WTC11 (cell line): ENCODE measurements around the gene EXD3. TPM values are rescaled to one million over a fixed set of nuclear protein-coding genes. Genes with fewer than 3 reads are reported as not detected.
A peak's percentile ranks its signal among the peaks of the same experiment; 100 is the strongest.

Experiments
- ATAC-seq: fragments of 200-7000 bp; cut with Tn5 transposase; 2 replicates; pipeline ENCODE4 v1.10.0; 2021; ENCODE audit warnings: mild to moderate bottlenecking, moderate library complexity
- CTCF ChIA-PET: fragments of 300-600 bp; sonication (Branson Sonifier 250); formaldehyde crosslinking; loops from one replicate; lab custom pipeline; 2021; ENCODE audit warnings: antibody characterized with exemption; lab: Charles Lee
- POLR2A ChIA-PET: fragments of 350-600 bp; sonication (Branson Sonifier 250); formaldehyde crosslinking; loops from one replicate; lab custom pipeline; 2021; ENCODE audit warnings: antibody characterized with exemption; lab: Charles Lee
- DNase-seq: peaks from one replicate; pipeline ENCODE4 v3.0.0; 2021; ENCODE audit warnings: low spot score
- H3K27ac Mint-ChIP-seq: 2 replicates; pipeline ENCODE4 v1.8.0; 2021; ENCODE audit warnings: mixed read lengths
- H3K27me3 Mint-ChIP-seq: 2 replicates; pipeline ENCODE4 v1.8.0; 2021; ENCODE audit warnings: low read depth, mild to moderate bottlenecking, moderate library complexity, mixed read lengths
- H3K36me3 Mint-ChIP-seq: 2 replicates; pipeline ENCODE4 v1.8.0; 2021; ENCODE audit warnings: mixed read lengths
- H3K4me1 Mint-ChIP-seq: 2 replicates; pipeline ENCODE4 v1.8.0; 2022; ENCODE audit warnings: mixed read lengths
- H3K4me3 Mint-ChIP-seq: 2 replicates; pipeline ENCODE4 v1.8.0; 2021; ENCODE audit warnings: mild to moderate bottlenecking, moderate library complexity, mixed read lengths
- H3K9me3 Mint-ChIP-seq: 2 replicates; pipeline ENCODE4 v1.8.0; 2021; ENCODE audit warnings: mixed read lengths
- CREM ChIP-seq: sonication (generic); formaldehyde crosslinking; IDR thresholded peaks from 2 replicates; pipeline ENCODE4 v1.8.1; 2022; ENCODE audit warnings: mild to moderate bottlenecking, missing genetic modification reagents, moderate library complexity
- GRHL2 ChIP-seq: fragments of 250-450 bp; sonication (Bioruptor Pico); IDR thresholded peaks from 2 replicates; pipeline ENCODE4 v1.8.0; 2022; ENCODE audit warnings: mild to moderate bottlenecking, moderate library complexity; ENCODE audit not compliant: insufficient replicate concordance, severe bottlenecking
- NFE2L1 ChIP-seq: sonication (generic); formaldehyde crosslinking; IDR thresholded peaks from 2 replicates; pipeline ENCODE4 v1.8.1; 2023; ENCODE audit warnings: missing genetic modification reagents
- RELA ChIP-seq: sonication (generic); formaldehyde crosslinking; IDR thresholded peaks from 2 replicates; pipeline ENCODE4 v1.8.1; 2022; ENCODE audit warnings: missing genetic modification reagents, mild to moderate bottlenecking, borderline replicate concordance
- ZNF423 ChIP-seq: fragments of 250-450 bp; sonication (Bioruptor Pico); IDR thresholded peaks from 2 replicates; pipeline ENCODE4 v2.1.2; 2022; ENCODE audit warnings: mild to moderate bottlenecking, moderate library complexity
- total RNA-seq: library from RNA; stranded (reverse); gene quantifications from 3 replicates; pipeline ENCODE4 v1.2.3, GENCODE V29; 2021
- TF ChIP-seq, protein P1 (sequence below): sonication (generic); formaldehyde crosslinking; IDR thresholded peaks from 2 replicates; pipeline ENCODE4 v1.8.1; 2023; ENCODE audit warnings: mild to moderate bottlenecking, missing genetic modification reagents, moderate library complexity
- TF ChIP-seq, protein P2 (sequence below): sonication (generic); formaldehyde crosslinking; IDR thresholded peaks from 2 replicates; pipeline ENCODE4 v1.8.1; 2023; ENCODE audit warnings: mild to moderate bottlenecking, missing genetic modification reagents, moderate library complexity
- TF ChIP-seq, protein P3 (sequence below): sonication (generic); formaldehyde crosslinking; IDR thresholded peaks from 2 replicates; pipeline ENCODE4 v1.8.1; 2023; ENCODE audit warnings: mild to moderate bottlenecking, moderate library complexity, missing genetic modification reagents
- TF ChIP-seq, protein P4 (sequence below): sonication (generic); formaldehyde crosslinking; IDR thresholded peaks from 2 replicates; pipeline ENCODE4 v1.8.0; 2023; ENCODE audit warnings: mild to moderate bottlenecking, missing genetic modification reagents
- TF ChIP-seq, protein P5 (sequence below): sonication (generic); formaldehyde crosslinking; IDR thresholded peaks from 2 replicates; pipeline ENCODE4 v1.8.1; 2023; ENCODE audit warnings: mild to moderate bottlenecking, missing genetic modification reagents, borderline replicate concordance
- TF ChIP-seq, protein P6 (sequence below): sonication (generic); formaldehyde crosslinking; IDR thresholded peaks from 2 replicates; pipeline ENCODE4 v1.8.1; 2023; ENCODE audit warnings: mild to moderate bottlenecking, missing genetic modification reagents
- TF ChIP-seq, protein P7 (sequence below): sonication (generic); formaldehyde crosslinking; conservative IDR thresholded peaks from 2 replicates; pipeline ENCODE4 v1.8.1; 2023; ENCODE audit warnings: mild to moderate bottlenecking, low read depth, missing genetic modification reagents, moderate library complexity

EXD3 gene
- total RNA-seq, 1 experiment from 2014 or later: 21.2 TPM

DNA sequence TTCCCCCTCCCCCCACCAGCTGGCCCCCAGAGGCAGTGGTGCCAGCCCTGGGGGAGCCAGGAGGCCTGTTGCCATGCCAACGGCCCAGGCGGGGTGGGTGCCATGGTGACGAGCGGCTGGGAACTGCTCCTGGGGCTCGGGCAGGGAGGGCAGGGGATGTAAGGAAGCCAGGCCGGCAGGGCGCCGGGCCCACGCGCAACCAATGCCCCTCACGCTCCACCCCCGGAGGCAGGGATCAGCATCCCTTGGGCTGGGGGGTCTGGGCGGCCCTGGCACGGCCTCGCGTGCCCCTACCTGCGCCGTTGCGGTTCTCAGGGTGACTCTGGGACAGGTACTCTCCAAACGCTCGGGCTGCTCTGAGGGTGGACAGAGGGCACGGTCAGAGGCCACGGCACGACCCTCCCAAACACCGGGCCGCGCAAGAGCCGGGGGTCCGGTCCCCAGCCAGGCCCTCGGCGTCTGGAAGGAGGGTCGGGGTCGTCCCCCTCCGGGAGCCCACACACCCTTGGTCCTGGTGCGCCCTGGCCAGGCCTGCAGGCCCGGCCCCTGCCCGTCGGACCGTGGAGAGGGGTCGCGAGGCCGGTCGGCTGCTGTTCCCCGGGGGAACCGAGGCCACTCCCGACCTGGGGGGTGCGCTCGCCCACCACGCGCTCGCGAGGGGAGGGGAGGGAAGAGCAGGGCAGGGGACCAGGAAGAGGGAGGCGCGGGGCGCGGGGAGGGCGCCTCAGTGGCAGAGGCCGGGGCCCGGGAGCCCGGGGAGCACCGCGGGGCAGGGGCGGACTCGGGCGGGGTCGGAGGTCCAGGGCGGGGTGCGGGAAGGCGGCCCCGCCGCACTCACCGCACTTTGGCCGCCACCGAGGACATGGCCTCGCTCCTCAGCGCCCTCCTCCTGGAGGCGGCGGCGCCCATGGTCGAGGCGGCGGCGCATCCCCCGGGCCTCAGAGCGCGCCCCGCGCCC lies 35.5 kb upstream of the EXD3 start (continued):
- TF ChIP-seq, protein P1, sequence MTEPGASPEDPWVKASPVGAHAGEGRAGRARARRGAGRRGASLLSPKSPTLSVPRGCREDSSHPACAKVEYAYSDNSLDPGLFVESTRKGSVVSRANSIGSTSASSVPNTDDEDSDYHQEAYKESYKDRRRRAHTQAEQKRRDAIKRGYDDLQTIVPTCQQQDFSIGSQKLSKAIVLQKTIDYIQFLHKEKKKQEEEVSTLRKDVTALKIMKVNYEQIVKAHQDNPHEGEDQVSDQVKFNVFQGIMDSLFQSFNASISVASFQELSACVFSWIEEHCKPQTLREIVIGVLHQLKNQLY (CRISPR knock-in tag): no peak
- TF ChIP-seq ZNF423 (CRISPR knock-in tag): no peak
- TF ChIP-seq, protein P2, sequence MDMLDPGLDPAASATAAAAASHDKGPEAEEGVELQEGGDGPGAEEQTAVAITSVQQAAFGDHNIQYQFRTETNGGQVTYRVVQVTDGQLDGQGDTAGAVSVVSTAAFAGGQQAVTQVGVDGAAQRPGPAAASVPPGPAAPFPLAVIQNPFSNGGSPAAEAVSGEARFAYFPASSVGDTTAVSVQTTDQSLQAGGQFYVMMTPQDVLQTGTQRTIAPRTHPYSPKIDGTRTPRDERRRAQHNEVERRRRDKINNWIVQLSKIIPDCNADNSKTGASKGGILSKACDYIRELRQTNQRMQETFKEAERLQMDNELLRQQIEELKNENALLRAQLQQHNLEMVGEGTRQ (CRISPR knock-in tag): no peak
- TF ChIP-seq, protein P3, sequence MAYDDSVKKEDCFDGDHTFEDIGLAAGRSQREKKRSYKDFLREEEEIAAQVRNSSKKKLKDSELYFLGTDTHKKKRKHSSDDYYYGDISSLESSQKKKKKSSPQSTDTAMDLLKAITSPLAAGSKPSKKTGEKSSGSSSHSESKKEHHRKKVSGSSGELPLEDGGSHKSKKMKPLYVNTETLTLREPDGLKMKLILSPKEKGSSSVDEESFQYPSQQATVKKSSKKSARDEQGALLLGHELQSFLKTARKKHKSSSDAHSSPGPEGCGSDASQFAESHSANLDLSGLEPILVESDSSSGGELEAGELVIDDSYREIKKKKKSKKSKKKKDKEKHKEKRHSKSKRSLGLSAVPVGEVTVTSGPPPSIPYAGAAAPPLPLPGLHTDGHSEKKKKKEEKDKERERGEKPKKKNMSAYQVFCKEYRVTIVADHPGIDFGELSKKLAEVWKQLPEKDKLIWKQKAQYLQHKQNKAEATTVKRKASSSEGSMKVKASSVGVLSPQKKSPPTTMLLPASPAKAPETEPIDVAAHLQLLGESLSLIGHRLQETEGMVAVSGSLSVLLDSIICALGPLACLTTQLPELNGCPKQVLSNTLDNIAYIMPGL (CRISPR knock-in tag): peak; percentile 52
- TF ChIP-seq, all 79 proteins: peak for 3

DNA sequence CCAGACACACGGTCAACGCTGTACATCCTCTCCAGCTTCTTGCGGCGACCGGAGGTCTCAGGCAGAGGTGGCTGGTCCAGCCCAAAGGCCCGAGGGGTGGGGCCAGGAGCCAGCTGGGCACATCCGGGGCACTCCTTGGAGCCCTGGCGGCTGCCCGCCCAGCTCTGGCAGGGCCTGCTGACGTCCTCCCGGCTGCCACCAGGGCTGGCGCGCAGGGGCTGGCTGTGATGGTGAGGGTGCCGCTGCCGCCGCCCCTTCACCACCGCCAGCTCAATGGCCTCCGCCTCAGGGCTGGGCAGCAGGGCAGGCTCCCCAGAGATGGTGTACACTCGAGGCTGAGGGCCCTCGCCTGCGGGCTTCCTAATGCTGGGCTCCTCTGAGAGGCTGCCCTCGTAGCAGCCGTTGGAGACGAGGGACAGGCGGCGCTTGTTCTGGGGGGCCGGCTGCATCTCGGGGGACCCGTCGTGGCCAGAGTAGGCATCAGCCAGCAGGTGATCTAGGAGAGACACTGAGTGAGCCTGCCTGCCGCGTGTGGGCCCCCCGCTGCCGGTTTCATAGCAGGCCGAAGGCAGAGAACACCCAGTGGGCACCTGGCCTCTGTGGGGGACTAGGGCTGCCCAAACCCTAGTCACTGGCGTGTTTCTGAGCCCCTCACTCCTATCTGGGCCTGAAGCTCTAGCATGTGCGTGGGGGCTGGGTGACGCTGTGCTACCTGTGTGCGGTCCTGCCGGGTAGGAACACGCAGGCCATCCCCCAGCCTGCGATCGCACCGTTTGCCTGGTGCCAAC lies 34.6 kb upstream of the EXD3 start:
- TF ChIP-seq GRHL2 (CRISPR knock-in tag): no peak
- TF ChIP-seq, all 79 proteins: peak for 0
- POLR2A ChIA-PET: no interaction called here
- peaks cover 6% of the 10 kb centered on the region for H3K4me1 Mint-ChIP-seq
- H3K9me3 Mint-ChIP-seq: no peaks in the 10 kb centered on the region
- peak overlapping the region; percentile 33 for H3K4me3 Mint-ChIP-seq
- H3K36me3 Mint-ChIP-seq: peaks cover 3% of the 10 kb centered on the region; the same call in 1 of the 2 replicates
- no peak overlapping the region for H3K27ac Mint-ChIP-seq
- CTCF ChIA-PET: interaction anchor here (1.0 to 1.6 kb wide), 2 partner anchors 12 to 171 kb away, joined by 3 to 5 read pairs; no protein-coding TSS in a partner anchor
- no peaks in the 10 kb centered on the region for H3K27me3 Mint-ChIP-seq
- ATAC-seq: no peak
- no peak for DNase-seq

DNA sequence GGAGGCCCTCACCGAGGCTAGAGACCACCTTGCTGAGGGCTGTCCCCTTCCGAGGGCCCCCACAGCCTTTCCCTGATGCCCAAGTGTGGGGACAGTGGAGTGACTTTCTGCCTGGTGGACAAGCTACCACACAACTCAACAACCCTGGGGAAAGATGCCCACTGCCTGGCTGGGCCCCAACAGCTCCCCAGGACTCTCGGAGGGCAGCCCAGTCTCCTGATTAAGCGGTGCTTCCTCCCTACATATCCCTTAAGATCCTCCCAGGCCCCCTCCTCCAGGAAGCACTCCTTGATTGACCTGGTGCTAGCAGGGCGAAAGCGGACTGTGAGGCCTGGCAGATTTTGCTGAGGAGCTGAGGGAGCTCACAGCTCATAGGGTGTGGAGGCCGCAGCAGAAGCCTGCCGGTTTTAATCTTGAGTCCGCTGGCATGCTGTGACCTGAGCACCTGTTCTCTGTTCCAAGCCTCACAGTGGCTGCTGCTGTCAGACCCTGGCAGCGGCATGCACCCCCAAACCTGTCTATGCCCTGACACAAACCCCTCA lies 34.0 kb upstream of the EXD3 start:
- ATAC-seq: no peak
- CTCF ChIA-PET: interaction anchor here (1.0 to 1.6 kb wide), 2 partner anchors 11 to 170 kb away, joined by 3 to 5 read pairs; no protein-coding TSS in a partner anchor
- H3K27ac Mint-ChIP-seq: no peak overlapping the region
- no peak for TF ChIP-seq CREM (CRISPR knock-in tag)
- no peak for TF ChIP-seq NFE2L1 (CRISPR knock-in tag)
- no peak for TF ChIP-seq RELA (CRISPR knock-in tag)
- TF ChIP-seq, protein P4, sequence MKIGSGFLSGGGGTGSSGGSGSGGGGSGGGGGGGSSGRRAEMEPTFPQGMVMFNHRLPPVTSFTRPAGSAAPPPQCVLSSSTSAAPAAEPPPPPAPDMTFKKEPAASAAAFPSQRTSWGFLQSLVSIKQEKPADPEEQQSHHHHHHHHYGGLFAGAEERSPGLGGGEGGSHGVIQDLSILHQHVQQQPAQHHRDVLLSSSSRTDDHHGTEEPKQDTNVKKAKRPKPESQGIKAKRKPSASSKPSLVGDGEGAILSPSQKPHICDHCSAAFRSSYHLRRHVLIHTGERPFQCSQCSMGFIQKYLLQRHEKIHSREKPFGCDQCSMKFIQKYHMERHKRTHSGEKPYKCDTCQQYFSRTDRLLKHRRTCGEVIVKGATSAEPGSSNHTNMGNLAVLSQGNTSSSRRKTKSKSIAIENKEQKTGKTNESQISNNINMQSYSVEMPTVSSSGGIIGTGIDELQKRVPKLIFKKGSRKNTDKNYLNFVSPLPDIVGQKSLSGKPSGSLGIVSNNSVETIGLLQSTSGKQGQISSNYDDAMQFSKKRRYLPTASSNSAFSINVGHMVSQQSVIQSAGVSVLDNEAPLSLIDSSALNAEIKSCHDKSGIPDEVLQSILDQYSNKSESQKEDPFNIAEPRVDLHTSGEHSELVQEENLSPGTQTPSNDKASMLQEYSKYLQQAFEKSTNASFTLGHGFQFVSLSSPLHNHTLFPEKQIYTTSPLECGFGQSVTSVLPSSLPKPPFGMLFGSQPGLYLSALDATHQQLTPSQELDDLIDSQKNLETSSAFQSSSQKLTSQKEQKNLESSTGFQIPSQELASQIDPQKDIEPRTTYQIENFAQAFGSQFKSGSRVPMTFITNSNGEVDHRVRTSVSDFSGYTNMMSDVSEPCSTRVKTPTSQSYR (CRISPR knock-in tag): no peak
- TF ChIP-seq, protein P5, sequence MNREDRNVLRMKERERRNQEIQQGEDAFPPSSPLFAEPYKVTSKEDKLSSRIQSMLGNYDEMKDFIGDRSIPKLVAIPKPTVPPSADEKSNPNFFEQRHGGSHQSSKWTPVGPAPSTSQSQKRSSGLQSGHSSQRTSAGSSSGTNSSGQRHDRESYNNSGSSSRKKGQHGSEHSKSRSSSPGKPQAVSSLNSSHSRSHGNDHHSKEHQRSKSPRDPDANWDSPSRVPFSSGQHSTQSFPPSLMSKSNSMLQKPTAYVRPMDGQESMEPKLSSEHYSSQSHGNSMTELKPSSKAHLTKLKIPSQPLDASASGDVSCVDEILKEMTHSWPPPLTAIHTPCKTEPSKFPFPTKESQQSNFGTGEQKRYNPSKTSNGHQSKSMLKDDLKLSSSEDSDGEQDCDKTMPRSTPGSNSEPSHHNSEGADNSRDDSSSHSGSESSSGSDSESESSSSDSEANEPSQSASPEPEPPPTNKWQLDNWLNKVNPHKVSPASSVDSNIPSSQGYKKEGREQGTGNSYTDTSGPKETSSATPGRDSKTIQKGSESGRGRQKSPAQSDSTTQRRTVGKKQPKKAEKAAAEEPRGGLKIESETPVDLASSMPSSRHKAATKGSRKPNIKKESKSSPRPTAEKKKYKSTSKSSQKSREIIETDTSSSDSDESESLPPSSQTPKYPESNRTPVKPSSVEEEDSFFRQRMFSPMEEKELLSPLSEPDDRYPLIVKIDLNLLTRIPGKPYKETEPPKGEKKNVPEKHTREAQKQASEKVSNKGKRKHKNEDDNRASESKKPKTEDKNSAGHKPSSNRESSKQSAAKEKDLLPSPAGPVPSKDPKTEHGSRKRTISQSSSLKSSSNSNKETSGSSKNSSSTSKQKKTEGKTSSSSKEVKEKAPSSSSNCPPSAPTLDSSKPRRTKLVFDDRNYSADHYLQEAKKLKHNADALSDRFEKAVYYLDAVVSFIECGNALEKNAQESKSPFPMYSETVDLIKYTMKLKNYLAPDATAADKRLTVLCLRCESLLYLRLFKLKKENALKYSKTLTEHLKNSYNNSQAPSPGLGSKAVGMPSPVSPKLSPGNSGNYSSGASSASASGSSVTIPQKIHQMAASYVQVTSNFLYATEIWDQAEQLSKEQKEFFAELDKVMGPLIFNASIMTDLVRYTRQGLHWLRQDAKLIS (CRISPR knock-in tag): no peak
- TF ChIP-seq, protein P6, sequence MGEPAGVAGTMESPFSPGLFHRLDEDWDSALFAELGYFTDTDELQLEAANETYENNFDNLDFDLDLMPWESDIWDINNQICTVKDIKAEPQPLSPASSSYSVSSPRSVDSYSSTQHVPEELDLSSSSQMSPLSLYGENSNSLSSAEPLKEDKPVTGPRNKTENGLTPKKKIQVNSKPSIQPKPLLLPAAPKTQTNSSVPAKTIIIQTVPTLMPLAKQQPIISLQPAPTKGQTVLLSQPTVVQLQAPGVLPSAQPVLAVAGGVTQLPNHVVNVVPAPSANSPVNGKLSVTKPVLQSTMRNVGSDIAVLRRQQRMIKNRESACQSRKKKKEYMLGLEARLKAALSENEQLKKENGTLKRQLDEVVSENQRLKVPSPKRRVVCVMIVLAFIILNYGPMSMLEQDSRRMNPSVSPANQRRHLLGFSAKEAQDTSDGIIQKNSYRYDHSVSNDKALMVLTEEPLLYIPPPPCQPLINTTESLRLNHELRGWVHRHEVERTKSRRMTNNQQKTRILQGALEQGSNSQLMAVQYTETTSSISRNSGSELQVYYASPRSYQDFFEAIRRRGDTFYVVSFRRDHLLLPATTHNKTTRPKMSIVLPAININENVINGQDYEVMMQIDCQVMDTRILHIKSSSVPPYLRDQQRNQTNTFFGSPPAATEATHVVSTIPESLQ (CRISPR knock-in tag): no peak
- no peak for TF ChIP-seq GRHL2 (CRISPR knock-in tag)
- TF ChIP-seq, protein P7, sequence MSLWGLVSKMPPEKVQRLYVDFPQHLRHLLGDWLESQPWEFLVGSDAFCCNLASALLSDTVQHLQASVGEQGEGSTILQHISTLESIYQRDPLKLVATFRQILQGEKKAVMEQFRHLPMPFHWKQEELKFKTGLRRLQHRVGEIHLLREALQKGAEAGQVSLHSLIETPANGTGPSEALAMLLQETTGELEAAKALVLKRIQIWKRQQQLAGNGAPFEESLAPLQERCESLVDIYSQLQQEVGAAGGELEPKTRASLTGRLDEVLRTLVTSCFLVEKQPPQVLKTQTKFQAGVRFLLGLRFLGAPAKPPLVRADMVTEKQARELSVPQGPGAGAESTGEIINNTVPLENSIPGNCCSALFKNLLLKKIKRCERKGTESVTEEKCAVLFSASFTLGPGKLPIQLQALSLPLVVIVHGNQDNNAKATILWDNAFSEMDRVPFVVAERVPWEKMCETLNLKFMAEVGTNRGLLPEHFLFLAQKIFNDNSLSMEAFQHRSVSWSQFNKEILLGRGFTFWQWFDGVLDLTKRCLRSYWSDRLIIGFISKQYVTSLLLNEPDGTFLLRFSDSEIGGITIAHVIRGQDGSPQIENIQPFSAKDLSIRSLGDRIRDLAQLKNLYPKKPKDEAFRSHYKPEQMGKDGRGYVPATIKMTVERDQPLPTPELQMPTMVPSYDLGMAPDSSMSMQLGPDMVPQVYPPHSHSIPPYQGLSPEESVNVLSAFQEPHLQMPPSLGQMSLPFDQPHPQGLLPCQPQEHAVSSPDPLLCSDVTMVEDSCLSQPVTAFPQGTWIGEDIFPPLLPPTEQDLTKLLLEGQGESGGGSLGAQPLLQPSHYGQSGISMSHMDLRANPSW: no peak

More for the DNA sequence above, 34.0 kb upstream of the EXD3 start:
- H3K27me3 Mint-ChIP-seq: no peaks in the 10 kb centered on the region
- H3K4me1 Mint-ChIP-seq: peaks cover 6% of the 10 kb centered on the region
- no peak for DNase-seq
- H3K9me3 Mint-ChIP-seq: no peaks in the 10 kb centered on the region
- POLR2A ChIA-PET: no interaction called here
- H3K4me3 Mint-ChIP-seq: no peak overlapping the region
- peaks cover 3% of the 10 kb centered on the region; the same call in 1 of the 2 replicates for H3K36me3 Mint-ChIP-seq
